Mesendoderm (in vitro differentiated cells): ENCODE data around the gene STK25.
A peak's percentile ranks its signal among the peaks of the same experiment; 100 is the strongest.

Experiments
- DNase-seq: peaks from one replicate; pipeline ENCODE4 v3.0.0; 2013
- H2AK5ac ChIP-seq: 2 replicates; pipeline ENCODE4 v1.6.1; 2013; ENCODE audit warnings: low read length, inconsistent platforms
- H2BK120ac ChIP-seq: 2 replicates; pipeline ENCODE4 v1.6.1; 2013; ENCODE audit warnings: low read depth, mild to moderate bottlenecking, low read length, moderate library complexity, mixed read lengths
- H2BK15ac ChIP-seq: replicated peaks from 2 replicates; pipeline ENCODE4 v1.6.1; 2013; ENCODE audit warnings: low read depth, mild to moderate bottlenecking, moderate library complexity
- H2BK5ac ChIP-seq: 2 replicates; pipeline ENCODE4 v1.6.1; 2013; ENCODE audit warnings: low read length, inconsistent platforms
- H3K18ac ChIP-seq: 2 replicates; pipeline ENCODE4 v1.6.1; 2013; ENCODE audit warnings: mild to moderate bottlenecking, low read length, mixed read lengths
- H3K23ac ChIP-seq: one replicate; pipeline ENCODE4 v1.6.1; 2013; ENCODE audit warnings: low read length
- H3K27ac ChIP-seq: 2 replicates; pipeline ENCODE4 v1.5.1; 2013; ENCODE audit warnings: low read depth, mild to moderate bottlenecking, inconsistent platforms, low read length, moderate library complexity
- H3K27me3 ChIP-seq: 2 replicates; pipeline ENCODE4 v1.6.1; 2013; ENCODE audit warnings: low read length, control low read depth, mild to moderate bottlenecking, inconsistent platforms; ENCODE audit not compliant: insufficient read depth, poor library complexity
- H3K36me3 ChIP-seq: 2 replicates; pipeline ENCODE4 v1.6.1; 2013; ENCODE audit warnings: low read length, inconsistent platforms; ENCODE audit not compliant: control insufficient read depth, insufficient read depth
- H3K4ac ChIP-seq: one replicate; pipeline ENCODE4 v1.6.1; 2013; ENCODE audit warnings: low read depth, mild to moderate bottlenecking, low read length, moderate library complexity
- H3K4me1 ChIP-seq: 2 replicates; pipeline ENCODE4 v1.6.1; 2013; ENCODE audit warnings: low read depth, low read length, inconsistent platforms; ENCODE audit not compliant: control insufficient read depth
- H3K4me2 ChIP-seq: 2 replicates; pipeline ENCODE4 v1.6.1; 2013; ENCODE audit warnings: low read length
- H3K4me3 ChIP-seq: 2 replicates; pipeline ENCODE4 v1.5.1; 2013; ENCODE audit warnings: mild to moderate bottlenecking, low read length
- H3K56ac ChIP-seq: one replicate; pipeline ENCODE4 v1.6.1; 2013; ENCODE audit warnings: low read length
- H3K79me1 ChIP-seq: 2 replicates; pipeline ENCODE4 v1.6.1; 2013; ENCODE audit warnings: low read length, inconsistent platforms
- H3K79me2 ChIP-seq: 2 replicates; pipeline ENCODE4 v1.6.1; 2013; ENCODE audit warnings: mild to moderate bottlenecking, low read length; ENCODE audit not compliant: control insufficient read depth, insufficient read depth
- H3K9ac ChIP-seq: 2 replicates; pipeline ENCODE4 v1.6.1; 2013; ENCODE audit warnings: low read length, inconsistent platforms
- H4K5ac ChIP-seq: one replicate; pipeline ENCODE4 v1.6.1; 2013; ENCODE audit warnings: low read length
- H4K8ac ChIP-seq: one replicate; pipeline ENCODE4 v1.6.1; 2013; ENCODE audit warnings: low read depth, mild to moderate bottlenecking, control low read depth, low read length, moderate library complexity
- WGBS: extraction: QIAGEN DNeasy Blood & Tissue Kit; methylation state at CpG from one replicate; pipeline ENCODE4 v1.1.7; 2013; ENCODE audit warnings: low lambda C conversion rate, missing lambda C conversion rate; ENCODE audit not compliant: insufficient coverage; ENCODE audit errors: extremely low coverage; 5-methylcytosine and 5-hydroxymethylcytosine counted together

STK25 gene

DNA sequence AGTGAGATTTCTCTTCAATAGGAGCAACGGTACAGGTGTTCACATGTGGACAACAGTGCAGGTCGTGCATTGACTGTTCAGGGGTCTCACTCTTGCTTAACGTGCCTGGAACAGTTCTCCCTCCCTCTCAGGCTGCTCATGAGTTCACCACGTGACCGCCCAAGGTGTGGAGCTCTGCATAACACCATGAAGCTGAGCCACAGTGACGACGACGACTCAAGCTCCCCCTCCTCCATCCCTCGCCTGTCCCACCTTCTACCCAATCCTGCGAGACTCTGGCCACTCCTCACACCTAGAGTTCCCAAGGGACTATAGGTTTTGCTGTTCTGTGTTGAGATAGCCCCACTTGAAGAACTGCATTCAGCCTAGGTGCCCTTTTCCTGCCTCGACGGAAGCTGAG is 42.8 kb downstream of the STK25 start:
- no peak overlapping the region for H3K4me2 ChIP-seq
- no peak overlapping the region for H4K8ac ChIP-seq
- H3K36me3 ChIP-seq = no peaks in the 10 kb centered on the region
- no peaks in the 10 kb centered on the region for H3K79me2 ChIP-seq
- no peak overlapping the region for H3K18ac ChIP-seq
- H2BK120ac ChIP-seq = no peak overlapping the region
- H2BK5ac ChIP-seq = no peak overlapping the region
- no peak overlapping the region for H3K4ac ChIP-seq
- H2AK5ac ChIP-seq = no peak overlapping the region
- no peak overlapping the region for H3K23ac ChIP-seq
- WGBS = no CpG with 5 or more reads among the region's 12 CpGs
- DNase-seq = peak; percentile 37
- H4K5ac ChIP-seq = no peak overlapping the region
- no peak overlapping the region for H3K56ac ChIP-seq
- no peak overlapping the region for H3K27ac ChIP-seq
- no peak overlapping the region for H3K4me3 ChIP-seq
- no peaks in the 10 kb centered on the region for H3K79me1 ChIP-seq
- H3K27me3 ChIP-seq = no peaks in the 10 kb centered on the region
- H3K9ac ChIP-seq = no peak overlapping the region
- no peaks in the 10 kb centered on the region for H3K4me1 ChIP-seq
- H2BK15ac ChIP-seq = no peak overlapping the region

DNA sequence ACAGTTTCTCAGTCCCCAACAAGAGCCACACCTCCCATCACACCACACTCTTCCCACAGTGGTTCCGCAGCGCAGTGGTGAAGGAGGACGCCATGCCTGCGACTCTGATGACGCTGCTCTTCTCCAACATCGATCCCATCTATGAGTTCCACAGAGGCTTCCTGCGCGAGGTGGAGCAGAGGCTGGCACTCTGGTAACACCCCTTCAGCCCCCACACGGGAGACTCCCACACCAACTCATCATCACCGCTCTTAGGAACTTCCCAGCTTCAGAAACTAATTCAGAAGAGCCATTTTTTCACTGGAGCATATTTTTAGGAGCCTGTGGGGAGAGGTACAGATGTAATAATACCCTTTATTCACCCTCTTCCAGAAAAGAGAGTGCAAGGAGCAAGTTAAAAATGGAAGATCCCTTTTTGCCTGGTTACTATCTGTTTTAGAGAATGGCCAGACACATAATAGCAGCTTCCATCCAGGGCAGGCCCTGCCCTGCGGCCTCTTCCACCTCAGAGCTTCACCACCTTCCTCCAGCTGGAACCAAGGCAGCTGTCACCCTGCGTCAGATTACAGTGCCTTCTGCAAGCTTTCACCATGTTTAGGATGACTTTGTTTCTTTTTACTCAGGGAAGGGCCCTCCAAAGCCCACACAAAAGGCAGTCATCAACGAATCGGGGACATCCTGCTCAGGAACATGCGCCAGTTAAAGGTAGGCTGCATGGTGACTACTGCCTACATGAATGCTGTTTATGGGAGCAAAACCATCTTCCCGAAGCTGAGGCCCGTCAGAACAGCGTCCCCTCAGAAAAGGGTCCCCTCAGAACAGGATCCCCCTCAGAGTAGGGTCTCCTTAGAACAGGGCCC is 44.9 kb downstream of the STK25 start:
- WGBS = no CpG with 5 or more reads among the region's 18 CpGs
- H3K79me1 ChIP-seq = no peaks in the 10 kb centered on the region
- H4K8ac ChIP-seq = no peak overlapping the region
- no peak overlapping the region for H3K4ac ChIP-seq
- no peak overlapping the region for H2BK15ac ChIP-seq
- no peak overlapping the region for H3K4me3 ChIP-seq
- no peaks in the 10 kb centered on the region for H3K36me3 ChIP-seq
- no peak overlapping the region for H3K23ac ChIP-seq
- H3K27me3 ChIP-seq = no peaks in the 10 kb centered on the region
- no peak overlapping the region for H3K9ac ChIP-seq
- H3K79me2 ChIP-seq = no peaks in the 10 kb centered on the region
- H2BK5ac ChIP-seq = no peak overlapping the region
- no peak overlapping the region for H3K56ac ChIP-seq
- H3K4me1 ChIP-seq = no peaks in the 10 kb centered on the region
- H2BK120ac ChIP-seq = no peak overlapping the region
- H2AK5ac ChIP-seq = no peak overlapping the region
- no peak overlapping the region for H3K27ac ChIP-seq
- no peak for DNase-seq
- no peak overlapping the region for H3K4me2 ChIP-seq
- no peak overlapping the region for H3K18ac ChIP-seq
- H4K5ac ChIP-seq = no peak overlapping the region

DNA sequence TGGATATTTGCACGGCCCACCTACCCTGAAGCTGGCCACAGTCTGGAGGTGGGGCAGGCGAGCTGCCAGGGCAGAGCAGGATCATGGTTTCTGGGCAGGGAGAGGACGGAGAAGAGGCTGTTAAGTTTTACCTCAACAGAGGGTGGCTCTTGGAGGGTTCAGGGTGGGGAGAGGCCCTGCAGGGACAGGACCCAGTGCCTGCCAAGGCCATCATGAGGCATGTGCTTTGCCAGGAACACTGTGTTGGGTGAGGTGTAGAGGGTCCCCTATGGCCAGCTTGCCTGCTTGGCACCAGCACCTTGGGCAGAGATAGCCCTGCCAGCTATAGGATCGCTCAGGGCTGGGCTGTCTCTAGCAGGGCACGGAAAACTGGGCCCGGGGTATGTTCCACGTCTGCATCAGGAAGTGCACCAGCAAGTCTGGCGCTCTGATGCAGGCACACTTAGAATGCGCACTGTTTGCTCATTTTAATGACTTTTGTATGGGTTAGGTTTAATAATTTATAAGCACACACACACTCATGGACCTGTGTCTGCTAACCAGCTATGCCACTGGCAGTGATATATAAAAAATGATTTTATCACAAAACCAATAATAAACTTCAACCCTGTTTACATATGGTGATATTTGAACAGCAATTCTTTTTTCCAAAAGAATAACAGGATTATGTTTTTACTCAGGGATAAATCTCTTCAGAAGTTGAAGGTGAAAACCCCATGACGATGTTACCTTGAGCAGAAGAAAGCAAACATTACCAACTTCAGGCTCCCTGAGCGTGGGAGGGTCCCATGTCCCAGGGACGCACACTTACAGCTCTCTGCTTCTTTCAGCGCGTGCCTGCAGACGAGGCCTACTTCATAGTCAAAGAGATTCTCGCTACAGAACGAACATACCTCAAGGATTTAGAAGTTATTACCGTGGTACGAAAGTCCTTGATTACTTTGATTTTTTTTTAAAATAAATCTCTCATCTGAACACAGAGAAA is 46.4 kb downstream of the STK25 start:
- no peak overlapping the region for H4K8ac ChIP-seq
- H3K23ac ChIP-seq = no peak overlapping the region
- no peak overlapping the region for H2BK120ac ChIP-seq
- no peaks in the 10 kb centered on the region for H3K79me1 ChIP-seq
- no peaks in the 10 kb centered on the region for H3K79me2 ChIP-seq
- H2BK15ac ChIP-seq = no peak overlapping the region
- no peak overlapping the region for H3K56ac ChIP-seq
- no peak overlapping the region for H3K18ac ChIP-seq
- no peaks in the 10 kb centered on the region for H3K27me3 ChIP-seq
- H2BK5ac ChIP-seq = no peak overlapping the region
- no peak overlapping the region for H3K4ac ChIP-seq
- H3K4me3 ChIP-seq = no peak overlapping the region
- no peaks in the 10 kb centered on the region for H3K4me1 ChIP-seq
- no peak overlapping the region for H3K27ac ChIP-seq
- DNase-seq = no peak
- no peak overlapping the region for H2AK5ac ChIP-seq
- no peak overlapping the region for H4K5ac ChIP-seq
- no peak overlapping the region for H3K4me2 ChIP-seq
- no peak overlapping the region for H3K9ac ChIP-seq
- H3K36me3 ChIP-seq = no peaks in the 10 kb centered on the region
- WGBS = no CpG with 5 or more reads among the region's 19 CpGs

DNA sequence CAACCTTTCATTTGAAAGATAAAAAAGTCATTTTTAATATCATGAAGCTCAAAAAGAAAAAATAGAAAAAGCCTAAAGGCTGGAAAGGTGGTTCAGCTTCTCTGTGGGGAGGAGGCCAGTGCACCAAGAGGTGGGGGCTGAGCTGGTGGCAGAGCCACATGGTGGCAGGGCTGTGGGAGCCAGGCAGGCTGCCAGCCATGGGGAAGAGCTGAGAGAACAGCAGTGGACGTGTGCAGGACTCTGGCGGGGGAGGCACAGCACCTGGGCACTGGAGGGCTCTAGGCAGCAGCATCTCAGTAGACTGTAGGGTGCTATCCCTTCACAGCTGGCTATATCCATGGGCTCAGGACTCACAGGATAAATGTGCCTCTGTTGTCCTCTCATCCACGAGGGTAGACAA is 47.8 kb downstream of the STK25 start:
- Histone ChIP-seq H2AK5ac (no peak overlapping the region), H3K4ac (no peak overlapping the region), H3K56ac (no peak overlapping the region), H3K4me1 (no peaks in the 10 kb centered on the region), H3K79me1 (no peaks in the 10 kb centered on the region), H3K4me3 (no peak overlapping the region), H2BK120ac (no peak overlapping the region), H2BK15ac (no peak overlapping the region), H3K79me2 (no peaks in the 10 kb centered on the region), H3K4me2 (no peak overlapping the region), H3K27ac (no peak overlapping the region), H3K27me3 (no peaks in the 10 kb centered on the region), H3K9ac (no peak overlapping the region), H3K23ac (no peak overlapping the region), H4K5ac (no peak overlapping the region), H3K18ac (no peak overlapping the region), H3K36me3 (no peaks in the 10 kb centered on the region), H4K8ac (no peak overlapping the region), H2BK5ac (no peak overlapping the region)
- no peak for DNase-seq
- WGBS = no CpG with 5 or more reads among the region's 3 CpGs

DNA sequence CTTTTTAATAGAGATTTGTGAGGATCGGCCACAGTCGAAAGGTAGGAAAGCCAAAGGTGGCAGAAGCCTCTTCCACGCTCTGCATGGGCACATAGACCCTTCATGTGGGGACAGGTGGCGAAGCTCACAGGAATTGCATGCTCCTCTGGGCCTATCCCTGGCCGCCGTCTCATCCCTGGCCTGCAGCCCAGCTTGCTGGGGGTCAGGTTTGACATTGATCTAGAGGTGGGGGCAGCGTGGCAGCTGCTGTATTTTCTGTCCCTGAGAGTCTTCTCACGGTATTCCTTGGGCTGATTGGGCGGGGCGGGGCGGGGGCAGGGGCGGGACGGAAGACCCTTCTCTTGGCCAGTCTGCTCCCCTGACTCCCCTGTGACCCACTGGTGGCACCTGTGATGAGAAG is 48.9 kb downstream of the STK25 start:
- no peak overlapping the region for H3K4ac ChIP-seq
- no peak overlapping the region for H2BK5ac ChIP-seq
- no peak overlapping the region for H2BK120ac ChIP-seq
- H4K8ac ChIP-seq = no peak overlapping the region
- H3K23ac ChIP-seq = no peak overlapping the region
- no peaks in the 10 kb centered on the region for H3K4me1 ChIP-seq
- no peak overlapping the region for H3K4me3 ChIP-seq
- DNase-seq = no peak
- H3K27ac ChIP-seq = no peak overlapping the region
- no peak overlapping the region for H3K9ac ChIP-seq
- no peak overlapping the region for H2AK5ac ChIP-seq
- H3K18ac ChIP-seq = no peak overlapping the region
- no peak overlapping the region for H3K56ac ChIP-seq
- H3K27me3 ChIP-seq = no peaks in the 10 kb centered on the region
- no peaks in the 10 kb centered on the region for H3K79me1 ChIP-seq
- no peaks in the 10 kb centered on the region for H3K79me2 ChIP-seq
- H3K4me2 ChIP-seq = no peak overlapping the region
- H2BK15ac ChIP-seq = no peak overlapping the region
- H3K36me3 ChIP-seq = no peaks in the 10 kb centered on the region
- H4K5ac ChIP-seq = no peak overlapping the region
- WGBS = no CpG with 5 or more reads among the region's 13 CpGs
